GM12875 (cell line): Measurements from ENCODE around the gene GLIS1.

Experiments
- H3K4me3 ChIP-seq: one replicate; pipeline ENCODE4 v1.5.1; 2011; ENCODE audit warnings: low read depth, low read length, control low read depth
- TF ChIP-seq, protein P1 (sequence below): IDR thresholded peaks from 2 replicates; pipeline ENCODE4 v1.5.1; 2011; ENCODE audit warnings: low read depth, mild to moderate bottlenecking, control low read depth, inconsistent platforms, low read length, moderate library complexity, borderline replicate concordance; ENCODE audit not compliant: insufficient read depth

Gene GLIS1

DNA sequence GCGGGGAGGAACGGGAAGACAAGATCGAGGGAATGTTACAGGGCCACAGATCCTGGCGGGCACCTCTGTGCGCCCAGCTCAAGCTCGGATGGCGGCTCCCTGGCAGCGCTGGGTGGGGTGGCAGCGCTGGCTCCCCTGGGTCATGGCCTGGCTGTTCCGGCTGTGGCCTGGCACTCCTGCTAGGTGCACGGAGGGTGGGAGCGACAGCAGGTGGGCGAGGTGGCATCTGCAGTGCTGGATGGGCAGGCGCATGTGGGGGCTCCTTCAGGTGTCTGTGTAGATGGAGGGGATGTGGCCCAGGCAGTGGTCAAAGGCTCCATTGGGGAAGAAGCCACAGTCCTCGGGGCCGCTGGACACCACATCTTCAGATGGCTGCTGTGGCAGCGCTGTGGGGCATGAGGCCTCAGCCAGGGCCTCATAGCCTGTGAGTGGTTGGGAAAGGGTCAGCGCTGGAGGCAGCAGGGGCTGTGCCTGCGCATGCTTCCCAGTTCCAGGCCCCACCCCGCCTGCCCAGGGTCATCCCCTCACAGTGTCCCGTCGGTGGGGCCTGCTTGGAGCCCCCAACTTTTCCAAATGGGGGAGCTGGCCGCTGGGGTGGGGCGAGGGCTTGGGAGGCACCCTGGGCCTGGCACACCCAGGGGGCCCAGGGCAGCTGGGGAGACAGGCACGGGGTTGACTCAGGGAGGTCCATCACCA, 232.5 kb downstream of the GLIS1 start:
- no peak overlapping the region for H3K4me3 ChIP-seq
- TF ChIP-seq, protein P1, sequence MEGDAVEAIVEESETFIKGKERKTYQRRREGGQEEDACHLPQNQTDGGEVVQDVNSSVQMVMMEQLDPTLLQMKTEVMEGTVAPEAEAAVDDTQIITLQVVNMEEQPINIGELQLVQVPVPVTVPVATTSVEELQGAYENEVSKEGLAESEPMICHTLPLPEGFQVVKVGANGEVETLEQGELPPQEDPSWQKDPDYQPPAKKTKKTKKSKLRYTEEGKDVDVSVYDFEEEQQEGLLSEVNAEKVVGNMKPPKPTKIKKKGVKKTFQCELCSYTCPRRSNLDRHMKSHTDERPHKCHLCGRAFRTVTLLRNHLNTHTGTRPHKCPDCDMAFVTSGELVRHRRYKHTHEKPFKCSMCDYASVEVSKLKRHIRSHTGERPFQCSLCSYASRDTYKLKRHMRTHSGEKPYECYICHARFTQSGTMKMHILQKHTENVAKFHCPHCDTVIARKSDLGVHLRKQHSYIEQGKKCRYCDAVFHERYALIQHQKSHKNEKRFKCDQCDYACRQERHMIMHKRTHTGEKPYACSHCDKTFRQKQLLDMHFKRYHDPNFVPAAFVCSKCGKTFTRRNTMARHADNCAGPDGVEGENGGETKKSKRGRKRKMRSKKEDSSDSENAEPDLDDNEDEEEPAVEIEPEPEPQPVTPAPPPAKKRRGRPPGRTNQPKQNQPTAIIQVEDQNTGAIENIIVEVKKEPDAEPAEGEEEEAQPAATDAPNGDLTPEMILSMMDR: no peak

DNA sequence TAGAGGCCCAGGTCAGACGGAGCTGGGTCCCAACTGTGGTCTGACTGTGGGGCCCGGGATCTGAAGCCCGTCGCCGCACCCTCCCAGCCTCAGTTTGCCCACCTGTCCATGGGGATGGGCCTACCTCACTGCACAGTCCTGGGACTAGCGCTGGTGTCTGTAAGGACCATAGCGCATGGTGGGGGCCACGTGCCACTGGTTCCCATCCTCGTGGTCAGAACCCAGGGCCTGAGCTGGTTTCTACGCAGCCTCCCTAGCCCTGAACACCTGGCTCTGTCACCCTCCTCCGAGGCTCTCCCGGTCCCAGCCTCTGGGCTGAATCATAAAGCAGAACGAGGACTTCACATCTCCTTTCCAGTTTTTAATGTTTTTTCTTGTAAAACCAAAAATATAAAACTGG, 233.1 kb downstream of the GLIS1 start:
- no peak overlapping the region for H3K4me3 ChIP-seq
- TF ChIP-seq, protein P1: no peak

DNA sequence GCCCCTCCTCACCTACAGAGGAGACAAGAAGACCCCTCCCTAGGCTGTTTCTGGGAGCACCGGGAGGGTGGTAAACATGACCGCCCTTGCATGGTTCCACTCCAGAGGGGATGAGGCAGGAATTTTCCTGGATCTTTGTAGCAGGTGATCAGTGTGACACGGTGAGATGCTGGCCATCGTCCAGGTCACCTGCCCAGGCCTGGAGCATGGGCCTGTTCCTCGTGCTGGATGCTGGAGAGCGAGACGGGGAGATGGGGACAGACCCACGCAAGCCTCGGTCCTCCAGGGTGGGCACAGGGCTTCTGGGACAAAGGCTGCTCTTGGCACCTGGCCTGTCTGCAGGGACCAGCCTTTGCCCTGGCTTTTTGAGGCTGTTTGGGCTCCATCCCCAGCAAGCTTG, 233.6 kb downstream of the GLIS1 start:
- no peak overlapping the region for H3K4me3 ChIP-seq
- TF ChIP-seq, protein P1: no peak

DNA sequence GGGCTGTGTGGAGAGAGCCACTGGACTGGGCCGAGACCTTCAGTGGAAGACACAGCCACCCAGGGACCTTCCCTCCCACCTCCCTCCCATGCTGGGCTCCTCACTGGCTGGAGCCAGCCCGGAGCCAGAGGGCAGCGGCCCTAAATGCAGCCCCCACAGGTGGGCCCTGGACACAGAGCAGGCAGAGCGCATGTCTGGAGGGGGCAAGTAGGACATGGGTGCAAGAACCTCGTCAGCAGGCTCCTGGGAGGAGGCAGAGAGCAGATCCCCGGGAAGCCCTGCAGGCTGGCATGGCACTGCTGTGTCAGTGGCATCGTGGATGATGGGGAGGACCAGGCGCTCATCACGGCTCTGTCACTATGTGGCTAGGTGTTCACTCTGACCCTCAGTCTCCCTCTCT, 234.1 kb downstream of the GLIS1 start:
- H3K4me3 ChIP-seq: no peak overlapping the region
- TF ChIP-seq, protein P1: no peak

DNA sequence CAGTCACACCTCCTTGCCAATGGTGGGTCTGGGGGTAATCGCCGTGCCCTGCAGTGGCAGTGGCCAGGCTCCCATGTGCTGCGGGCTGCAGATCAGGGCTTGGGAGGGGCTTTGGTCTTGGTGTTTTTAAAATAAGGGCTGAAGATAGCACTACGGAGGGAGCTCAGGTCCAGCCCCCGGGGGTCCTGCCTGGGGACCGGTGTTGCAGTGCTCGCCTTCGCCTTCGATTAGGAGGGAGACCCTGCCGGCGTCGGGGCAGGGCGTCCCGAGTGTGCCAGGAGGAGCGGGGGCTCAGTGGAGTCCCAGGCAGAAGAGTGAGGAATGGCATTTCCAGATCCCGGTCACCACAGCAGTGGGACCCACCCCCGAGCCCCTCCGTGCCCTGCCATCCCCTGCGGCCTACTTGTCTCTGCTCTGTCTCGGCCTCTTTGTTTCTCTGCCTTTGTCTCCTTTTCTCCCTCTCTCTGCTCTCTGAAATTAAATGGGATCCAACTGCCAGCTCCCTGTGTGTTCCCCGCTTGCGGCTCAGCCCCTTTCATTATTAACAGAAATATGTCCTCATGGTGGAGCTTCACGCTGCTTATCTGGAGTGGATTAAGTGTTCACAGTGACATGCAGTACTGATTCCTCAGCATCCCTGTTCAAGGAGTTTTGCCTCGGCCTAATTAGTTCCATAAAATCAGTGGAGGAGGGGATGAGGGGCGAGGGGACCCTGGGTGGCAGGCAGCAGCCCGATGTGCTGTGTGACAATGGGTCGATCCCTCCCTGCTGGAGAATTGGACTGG, 235.3 kb downstream of the GLIS1 start:
- H3K4me3 ChIP-seq: no peak overlapping the region
- TF ChIP-seq, protein P1: no peak

DNA sequence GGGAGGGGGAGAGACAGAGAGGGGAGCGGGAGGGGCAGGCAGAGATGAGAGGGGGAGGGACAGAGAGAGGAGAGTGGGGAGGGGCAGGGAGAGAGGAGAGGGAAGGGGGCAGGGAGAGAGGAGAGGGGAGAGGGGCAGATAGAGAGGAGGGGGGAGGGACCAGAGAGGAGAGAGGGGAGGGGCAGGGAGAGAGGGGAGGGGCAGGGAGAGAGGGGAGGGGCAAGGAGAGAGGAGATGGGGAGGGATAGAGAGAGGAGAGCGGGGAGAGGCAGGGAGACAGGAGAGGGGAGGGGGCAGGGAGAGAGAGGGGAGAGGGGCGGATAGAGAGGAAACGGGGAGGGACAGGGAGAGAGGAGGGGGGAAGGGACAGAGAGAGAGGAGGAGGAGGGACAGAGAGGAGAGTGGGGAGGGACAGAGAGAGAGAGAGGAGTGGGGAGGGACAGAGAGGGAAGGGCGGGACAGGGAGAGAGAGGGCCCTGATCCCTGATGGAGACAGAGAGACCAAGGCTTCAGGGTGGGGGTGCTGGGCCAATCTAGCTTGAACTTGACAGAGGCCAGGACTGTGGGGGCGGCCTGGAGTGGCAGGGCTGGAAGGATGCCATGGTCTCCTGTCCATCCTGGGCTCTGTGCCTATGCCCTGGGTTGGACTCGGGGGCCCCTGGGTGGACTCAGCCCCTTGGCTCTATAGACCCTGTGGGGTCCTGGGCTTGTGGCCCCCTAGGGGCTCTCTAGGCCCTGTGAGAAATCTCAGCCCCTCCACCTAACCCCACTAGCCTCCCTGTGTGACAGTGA, 236.1 kb downstream of the GLIS1 start:
- H3K4me3 ChIP-seq: no peak overlapping the region
- TF ChIP-seq, protein P1: no peak
